Adrenal gland (tissue), 12 donors: Measurements from ENCODE around the gene RIMBP2. TPM values are rescaled to one million over a fixed set of nuclear protein-coding genes. Genes with fewer than 3 reads are reported as not detected.

Experiments used
- DNase-seq, 7 donors: peaks; one replicate each; pipeline ENCODE4 v3.0.0-alpha.2; 2019 to 2020
- H3K27ac ChIP-seq, 5 donors: fragments of 200-600 bp; sonication (generic) in 4 of 5; 1 replicate in 3 of 5; 2 replicates in 2 of 5; pipeline versions ENCODE4 v1.5.1 to v1.8.0; 2016 to 2020; ENCODE audit warnings: mild to moderate bottlenecking in 1 of 5
- H3K27me3 ChIP-seq: fragments of 200-600 bp; 2 replicates; pipeline ENCODE4 v1.8.0; 2021
- H3K36me3 ChIP-seq, 2 donors: fragments of 200-600 bp; replicated peaks in 1 of 2; 1 replicate in 1 of 2; 2 replicates in 1 of 2; pipeline versions ENCODE4 v1.5.1 to v1.8.0; 2018 to 2022
- H3K4me1 ChIP-seq, 2 donors: fragments of 200-600 bp; replicated peaks in 1 of 2; 1 replicate in 1 of 2; 2 replicates in 1 of 2; pipeline versions ENCODE4 v1.5.1 to v1.8.0; 2018 to 2021
- H3K4me3 ChIP-seq, 4 donors: fragments of 200-600 bp; sonication (generic) in 3 of 4; one replicate each; pipeline ENCODE4 v1.5.1; 2016 to 2018
- H3K9me3 ChIP-seq, 3 donors: fragments of 200-600 bp; sonication (generic) in 1 of 3; replicated peaks in 1 of 3; 1 replicate in 2 of 3; 2 replicates in 1 of 3; pipeline versions ENCODE4 v1.5.1 to v1.8.0; 2016 to 2021
- CTCF ChIP-seq, 6 experiments: fragments of 450-650 bp in 4 of 6; fragments of 200-600 bp in 2 of 6; sonication (generic) in 1 of 6; IDR thresholded peaks; 1 replicate in 5 of 6; 2 replicates in 1 of 6; pipeline versions ENCODE4 v1.5.1 to v1.8.0; 2016 to 2021; ENCODE audit warnings: antibody characterized with exemption in 6 of 6, mild to moderate bottlenecking in 2 of 6, moderate library complexity in 1 of 6
- POLR2A ChIP-seq, 2 donors: fragments of 450-650 bp; IDR thresholded peaks; one replicate each; pipeline ENCODE4 v1.6.1; 2017; ENCODE audit warnings: antibody characterized with exemption in 2 of 2, mild to moderate bottlenecking in 2 of 2, moderate library complexity in 1 of 2
- whole genome bisulfite sequencing, 4 donors: extraction: QIAGEN DNeasy Blood & Tissue Kit in 2 of 4; methylation state at CpG; one replicate each; pipeline versions ENCODE4 v1.1.5 to v1.1.7; 2013 to 2017; 5-methylcytosine and 5-hydroxymethylcytosine counted together
- intact Hi-C, 2 donors: fragments of 100-400 bp; cut with DNase I; formaldehyde crosslinking; loops; one replicate each; pipeline versions ENCODE4 v1.14.1 to v1.15.0; 2022 to 2023
- polyA plus RNA-seq, 3 donors: library from polyadenylated mRNA; stranded (reverse); fragments of 200-250 nt in 2 of 3; fragments of 350-450 nt in 1 of 3; fragmentation: Illumina TruSeq in 1 of 3; extraction: RNeasy Lipid Tissue Mini Kit (QIAGEN cat#74804) in 1 of 3; gene quantifications; one replicate each; pipeline ENCODE4 v1.2.3, GENCODE V29; 2013 to 2014
- total RNA-seq, 9 donors: library from RNA; depleted of rRNA in 4 of 9; stranded (reverse); fragments of >200 nt in 4 of 9; fragments of 120-200 nt in 1 of 9; fragmentation: NEBNext Ultra II Directional in 1 of 9; extraction: Animal tissue kit (Norgen Biotek cat#: 25700) in 1 of 9; gene quantifications; one replicate each; pipeline versions ENCODE4 v1.1.0 to v1.2.4, GENCODE V29; 2013 to 2023
- donor health status: healthy with polysubstance abuse.
- donor health status: Bipolar disorder and iron deficiency.
- donor health status: DM: yes; HTN: yes; CAD: no.
- donor health status: DM: no; HTN: no; CAD: no.
- donor health status: DM: no; HTN: no; CAD: no.
- donor health status: DM: yes; HTN: yes; CAD: no.

The RIMBP2 gene
- total and polyA plus RNA-seq, 12 donors = 0.18 to 23.9 (median 6.3) TPM; not detected in 2

- TF ChIP-seq POLR2A (IDR thresholded peaks at IDR 0.05) (no peak), CTCF (IDR thresholded peaks at IDR 0.05) (no peak)
- DNase-seq = no peak
- 51 to 65% (median 55%) methylated on average over 10 to 23 of the region's 23 CpGs for WGBS, 4 donors
- H3K27ac ChIP-seq = no peak overlapping the region
- H3K27me3 ChIP-seq = no peaks in the 10 kb centered on the region
- no peaks in the 10 kb centered on the region for H3K4me1 ChIP-seq
- intact Hi-C loops = no loop called here
- H3K4me3 ChIP-seq = no peak overlapping the region
- H3K9me3 ChIP-seq = no peaks in the 10 kb centered on the region
- no peaks in the 10 kb centered on the region for H3K36me3 ChIP-seq
These were observed 236.5 kb downstream of the RIMBP2 start for GRCh38 chr12:130479401-130480125.

- Histone ChIP-seq H3K27me3 (no peaks in the 10 kb centered on the region), H3K4me3 (no peak overlapping the region), H3K36me3 (no peaks in the 10 kb centered on the region), H3K4me1 (no peaks in the 10 kb centered on the region), H3K9me3 (no peaks in the 10 kb centered on the region), H3K27ac (no peak overlapping the region)
- WGBS, 4 donors = 84 to 88% (median 86%) methylated on average over 8 to 21 of the region's 21 CpGs
- TF ChIP-seq POLR2A (IDR thresholded peaks at IDR 0.05) = no peak
- no peak for TF ChIP-seq CTCF (IDR thresholded peaks at IDR 0.05)
- DNase-seq = no peak
- intact Hi-C loops = no loop called here
These were observed 237.3 kb downstream of the RIMBP2 start for GRCh38 chr12:130478786-130479185.

- 39 to 63% (median 52%) methylated on average over 4 to 9 of the region's 9 CpGs for WGBS, 4 donors
- Histone ChIP-seq H3K4me1 (no peaks in the 10 kb centered on the region), H3K27ac (peak overlapping the region in 1 of 5 donors; percentile 49), H3K27me3 (no peaks in the 10 kb centered on the region), H3K36me3 (no peaks in the 10 kb centered on the region), H3K9me3 (no peaks in the 10 kb centered on the region), H3K4me3 (no peak overlapping the region)
- TF ChIP-seq CTCF (IDR thresholded peaks at IDR 0.05) = no peak
- no peak for TF ChIP-seq POLR2A (IDR thresholded peaks at IDR 0.05)
- intact Hi-C loops = no loop called here
- no peak for DNase-seq
These were observed 238.4 kb downstream of the RIMBP2 start for GRCh38 chr12:130477701-130478100.

- intact Hi-C loops = no loop called here
- H3K27ac ChIP-seq = peak overlapping the region in 1 of 5 donors; percentile 49
- H3K4me1 ChIP-seq = no peaks in the 10 kb centered on the region
- no peaks in the 10 kb centered on the region for H3K27me3 ChIP-seq
- H3K36me3 ChIP-seq = no peaks in the 10 kb centered on the region
- H3K9me3 ChIP-seq = no peaks in the 10 kb centered on the region
- peak in 1 of 7 donors; percentile 85 for DNase-seq
- 55 to 64% (median 60%) methylated on average over 12 of the region's 12 CpGs for WGBS, 4 donors
- TF ChIP-seq CTCF (IDR thresholded peaks at IDR 0.05) = no peak
- TF ChIP-seq POLR2A (IDR thresholded peaks at IDR 0.05) = no peak
- no peak overlapping the region for H3K4me3 ChIP-seq
These were observed 238.8 kb downstream of the RIMBP2 start for GRCh38 chr12:130477266-130477665.
